Measurements from ENCODE around the gene ASPSCR1.

The ASPSCR1 gene

DNA sequence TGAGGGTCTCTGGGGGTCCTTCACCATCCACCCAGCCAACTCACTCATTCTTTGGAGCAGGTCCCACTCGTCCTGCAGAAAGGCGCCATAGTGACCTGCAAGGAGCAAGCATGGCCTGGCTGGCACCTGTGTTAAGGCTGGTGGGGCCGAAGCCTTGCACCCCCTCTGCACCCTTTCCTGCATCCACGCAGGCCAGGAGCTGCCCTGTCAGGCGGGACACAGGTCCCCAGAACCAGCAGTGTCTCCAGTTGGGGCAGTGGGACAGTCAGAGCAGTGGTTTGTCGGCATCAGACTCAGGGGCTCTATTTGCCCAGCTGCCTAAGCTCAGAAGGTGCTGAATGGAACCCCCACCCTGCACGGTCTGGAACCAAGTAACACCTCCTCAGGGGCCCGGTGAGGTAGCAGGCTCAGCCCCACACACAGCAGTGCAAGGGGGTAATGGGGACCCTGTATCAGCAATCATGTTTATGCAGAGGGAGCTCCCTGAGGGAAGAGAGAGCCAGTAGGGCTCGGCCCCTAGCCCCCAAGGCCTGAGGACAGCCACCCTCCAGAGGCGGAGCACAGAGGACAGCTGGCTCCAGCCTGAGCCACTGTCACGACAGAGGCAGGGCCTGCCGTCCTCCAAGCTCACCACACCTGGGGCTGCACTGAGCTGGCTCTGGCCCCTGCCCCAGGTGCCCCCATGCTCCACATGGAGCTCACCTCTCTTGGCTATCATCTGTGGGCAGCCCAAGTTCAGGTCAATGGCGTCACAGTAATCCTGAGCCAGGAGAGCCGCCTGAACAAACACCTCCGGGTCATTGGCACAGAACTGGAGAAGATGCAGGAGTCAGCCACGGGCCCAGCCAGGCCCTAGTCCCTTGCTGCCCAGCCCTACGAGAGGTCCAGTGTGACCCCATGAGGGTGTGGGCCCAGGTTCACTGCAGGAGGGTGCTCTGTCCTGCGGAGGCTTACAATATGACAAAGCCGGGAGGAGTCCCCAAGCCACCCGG is 86.3 kb downstream of the ASPSCR1 start:
- TF ChIP-seq GATA1 (IDR thresholded peaks at IDR 0.05; ENCODE audit: low read depth, low read length) (no peak), POLR2A (IDR thresholded peaks at IDR 0.05; ENCODE audit: low read length) (no peak)
- no peak for DNase-seq

DNA sequence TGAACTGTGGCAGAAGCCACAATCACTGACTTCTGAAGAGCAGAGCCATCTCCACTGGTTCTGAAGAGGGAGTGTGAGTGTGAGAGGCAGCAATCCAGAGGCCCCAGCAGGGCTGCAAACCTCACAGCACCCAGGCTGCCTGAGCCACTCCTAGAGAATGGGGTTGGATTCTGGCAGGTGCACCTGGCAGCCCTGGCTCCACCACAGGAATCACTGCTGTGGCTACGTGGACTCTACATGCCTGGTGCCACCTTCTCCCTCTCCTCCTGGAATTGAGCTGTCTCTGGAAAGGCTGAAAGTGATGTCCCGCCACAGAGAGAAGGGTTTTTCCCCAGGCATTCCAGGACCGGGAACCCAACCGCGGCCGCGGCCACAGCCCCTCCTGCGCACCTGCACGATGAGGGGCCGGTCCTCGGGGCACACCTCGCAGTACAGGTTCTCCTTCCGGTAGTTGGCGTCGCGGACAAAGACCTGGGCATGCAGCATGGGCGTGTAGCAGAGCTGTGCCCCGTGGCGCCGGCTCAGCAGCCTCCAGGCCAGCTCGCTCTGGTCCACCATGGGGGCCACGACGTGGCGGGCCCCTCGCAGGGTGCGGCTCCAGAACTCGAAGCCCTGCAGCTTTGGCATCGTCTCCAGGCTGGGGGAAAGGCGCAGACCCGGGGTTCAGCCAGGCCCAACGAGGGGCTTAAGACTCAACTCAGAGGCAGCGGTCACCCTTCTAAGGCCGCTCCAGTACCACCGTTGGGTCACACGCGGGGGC is 87.2 kb downstream of the ASPSCR1 start:
- TF ChIP-seq POLR2A (IDR thresholded peaks at IDR 0.05; ENCODE audit: low read length) (no peak), GATA1 (IDR thresholded peaks at IDR 0.05; ENCODE audit: low read depth, low read length) (no peak)
- DNase-seq: no peak

DNA sequence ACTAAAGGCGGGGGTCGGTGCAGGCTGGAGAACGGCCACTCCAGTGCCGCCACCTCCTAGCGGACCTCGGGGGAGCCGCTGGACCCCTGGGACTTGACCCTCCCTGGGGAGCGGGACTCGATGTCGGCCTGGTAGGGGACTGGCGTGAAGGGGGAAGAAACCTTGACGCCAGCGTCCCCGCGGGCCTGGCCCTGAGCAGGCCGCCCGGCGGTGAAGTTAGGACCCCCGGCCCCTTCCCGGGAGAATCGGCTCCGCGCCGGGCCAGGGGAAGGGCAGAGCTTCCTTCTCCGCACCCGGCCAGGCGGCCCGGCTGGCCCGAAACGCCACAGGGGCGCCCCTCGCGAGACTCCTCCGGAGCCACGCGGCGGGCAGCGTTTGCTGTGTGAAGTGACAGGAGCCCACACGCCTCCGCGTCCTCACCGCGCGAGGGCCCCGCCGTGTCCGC is 87.8 kb downstream of the ASPSCR1 start:
- DNase-seq: peak; percentile 73 to 77
- TF ChIP-seq POLR2A (IDR thresholded peaks at IDR 0.05; ENCODE audit: low read length): no peak
- no peak for TF ChIP-seq GATA1 (IDR thresholded peaks at IDR 0.05; ENCODE audit: low read depth, low read length)

DNA sequence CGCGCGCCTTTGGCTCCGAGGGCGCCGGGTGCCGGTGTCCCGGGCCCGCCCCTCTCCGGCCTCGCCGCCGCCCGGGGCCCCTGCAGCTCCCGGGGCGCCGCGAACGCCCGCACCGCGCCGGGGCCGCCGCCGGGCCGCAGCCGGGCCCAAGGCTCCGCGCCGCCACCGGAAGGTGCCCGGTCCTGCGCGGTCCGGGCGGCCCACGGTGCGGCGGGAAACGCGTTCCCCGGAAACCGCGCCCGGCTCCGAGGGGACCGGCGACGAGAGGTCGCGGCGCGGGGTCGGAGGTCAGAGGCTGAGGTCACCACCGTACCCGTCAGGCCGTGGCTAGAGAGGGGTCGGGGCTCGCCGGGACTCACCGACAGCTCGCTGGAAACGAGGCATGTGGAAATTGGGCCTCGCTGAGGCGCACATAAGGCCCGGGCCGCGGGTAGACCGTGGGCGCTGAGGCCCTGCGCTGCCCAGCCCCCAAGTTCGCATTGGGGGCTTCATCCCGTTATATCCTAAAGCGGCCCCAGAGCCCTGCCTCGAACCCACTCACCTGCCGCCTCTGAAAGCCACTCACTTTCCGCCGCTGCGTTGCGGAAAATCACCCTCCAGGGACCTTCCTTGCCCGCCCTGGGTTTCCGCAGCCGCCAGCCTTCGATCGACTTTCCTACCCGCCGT is 88.3 kb downstream of the ASPSCR1 start, which contains the start of gene DUS1L:
Gene DUS1L (minus strand): TSS at position 167 of the 666 bp plus-strand sequence. CDS start 745 bp downstream, outside the sequence.
- TF ChIP-seq POLR2A (IDR thresholded peaks at IDR 0.05; ENCODE audit: low read length) (peak; percentile 63), GATA1 (IDR thresholded peaks at IDR 0.05; ENCODE audit: low read depth, low read length) (no peak)
- peak; percentile 86 to 91 for DNase-seq

Data from erythroblast (primary cell).